Dedifferentiated amniotic fluid mesenchymal stem cell (primary cell): ENCODE data around the gene BDNF.

Source experiments
- DNase-seq: peaks from one replicate; pipeline ENCODE4 v3.0.0-alpha.2; 2016; ENCODE audit errors: extremely low spot score

The BDNF gene

GRCh38 chr11:27626269-27626937, 73.9 kb downstream of the BDNF start:
- no peak for DNase-seq

DNA sequence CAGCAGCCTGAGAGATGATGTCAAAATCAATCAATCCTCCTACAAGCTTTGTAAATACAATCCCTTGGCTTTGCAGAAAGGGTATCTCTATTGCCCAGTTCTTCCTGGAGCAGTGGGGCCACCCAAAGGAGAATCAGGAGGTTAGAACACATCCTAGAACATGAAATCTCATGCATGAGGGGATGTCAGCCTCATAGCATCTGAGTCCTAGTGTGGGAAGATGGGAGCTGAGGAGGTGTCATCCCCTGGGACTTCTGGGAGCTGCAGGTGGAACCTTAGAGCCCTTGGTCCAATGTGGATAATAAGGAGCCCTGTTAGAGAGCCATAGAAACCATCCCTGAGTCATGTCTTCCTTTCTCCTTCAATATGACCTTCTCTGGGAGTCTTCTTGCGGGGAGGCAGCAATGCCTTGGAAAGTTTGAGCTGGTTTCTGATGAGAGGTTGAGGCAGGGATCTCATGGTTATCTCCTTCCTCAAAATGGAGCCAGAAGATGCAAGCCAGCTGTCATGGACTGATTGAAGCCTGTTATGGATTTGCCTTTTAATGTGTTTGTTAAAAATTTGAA, 74.8 kb downstream of the BDNF start:
- no peak for DNase-seq

GRCh38 chr11:27623945-27624523, 76.2 kb downstream of the BDNF start:
- no peak for DNase-seq

DNA sequence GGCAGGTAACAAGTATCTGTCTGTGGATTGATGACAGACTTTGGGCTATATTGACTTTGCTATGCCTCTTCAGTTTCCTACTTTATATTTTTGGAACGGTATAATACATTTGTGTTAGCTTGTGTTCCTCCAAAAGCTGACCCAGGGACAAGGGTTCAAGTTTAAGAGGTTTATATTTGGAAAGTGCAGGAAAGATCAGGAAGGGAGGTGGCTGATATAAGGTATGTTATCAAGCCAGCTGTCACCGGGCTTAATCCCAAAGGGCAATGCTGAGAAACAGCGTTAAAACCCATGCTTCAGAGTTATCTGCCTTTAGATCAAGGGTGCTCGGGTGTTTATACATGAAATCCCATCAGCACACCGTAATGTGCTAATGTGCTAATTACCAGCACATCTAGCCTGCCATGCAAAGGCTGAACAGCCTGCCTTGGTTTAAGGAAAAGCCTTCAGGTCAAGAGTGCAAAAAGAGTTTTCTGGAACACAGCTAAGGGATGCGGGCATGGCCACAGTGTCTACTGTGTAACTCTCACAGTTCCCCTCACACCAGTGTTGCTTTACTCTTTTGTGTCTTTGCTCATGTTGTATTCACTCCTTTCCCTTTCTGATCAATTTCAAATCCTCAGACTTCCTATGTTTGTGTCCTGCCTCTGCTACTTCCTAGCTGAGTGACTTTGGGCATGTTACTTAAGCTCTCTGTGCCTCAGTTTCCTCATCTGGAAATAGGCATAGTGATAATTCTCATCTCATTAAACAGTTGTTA, 77.5 kb downstream of the BDNF start:
- DNase-seq, result no peak

DNA sequence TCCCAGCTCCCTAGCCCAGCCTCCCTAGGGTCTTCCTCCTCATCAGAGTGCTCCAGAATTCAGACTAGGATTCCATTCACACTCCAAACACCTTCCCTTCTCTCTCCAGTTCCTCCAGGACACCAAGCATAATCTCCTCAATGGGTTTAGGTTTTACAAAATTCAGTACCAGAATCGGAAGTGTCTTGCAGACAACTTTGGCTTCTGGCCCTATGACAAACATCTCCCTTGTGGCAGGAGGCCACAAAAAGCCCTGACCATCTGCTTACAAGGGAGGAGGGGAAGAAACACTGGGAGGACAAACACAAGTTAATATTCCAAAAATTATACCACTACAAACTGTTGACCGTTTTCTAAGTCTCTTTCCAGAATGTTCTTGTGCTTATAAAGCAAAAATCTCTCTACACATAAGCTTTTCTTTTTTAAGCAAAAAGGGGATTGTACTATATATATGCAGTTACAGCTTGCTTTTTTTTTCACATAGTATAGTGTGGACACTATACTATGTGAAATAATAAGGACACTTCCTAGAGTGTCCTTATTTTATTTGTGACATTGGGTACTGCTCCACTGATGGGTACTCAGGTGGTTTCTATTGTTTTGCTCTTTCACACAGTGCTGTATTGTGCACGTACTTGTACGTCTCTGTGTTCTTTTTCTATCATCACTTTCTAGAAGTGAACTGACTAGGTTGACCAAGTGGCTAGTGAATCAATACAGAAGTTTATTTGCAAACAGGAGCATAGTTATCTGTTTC, 78.7 kb downstream of the BDNF start:
- no peak for DNase-seq

DNA sequence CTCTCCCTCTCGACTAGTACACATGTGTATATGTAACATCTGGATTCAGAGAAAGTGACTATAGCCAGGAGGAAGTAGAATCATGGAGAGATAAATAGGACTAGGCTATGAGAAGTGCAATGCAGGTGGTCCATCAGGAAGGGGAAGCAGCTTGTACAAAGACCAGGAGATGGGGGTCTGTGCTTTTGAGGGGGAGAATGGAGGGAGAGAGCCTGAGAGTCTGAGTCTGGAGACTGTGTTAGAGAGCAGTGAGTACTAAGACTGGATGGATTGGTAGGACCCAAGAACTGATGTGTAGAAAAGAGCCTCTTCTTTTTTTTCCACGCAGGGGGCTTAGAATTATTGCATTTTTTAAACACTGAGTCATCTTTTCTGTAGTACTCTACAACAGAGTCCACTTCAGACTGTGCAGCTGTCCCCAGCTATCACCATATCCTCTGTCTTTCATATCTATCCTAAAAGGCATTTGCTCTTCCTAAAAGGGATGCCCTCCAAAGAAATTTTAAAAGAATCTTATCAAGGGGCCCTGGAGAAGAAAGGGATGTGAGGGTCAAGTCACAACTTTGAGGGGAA, 80.4 kb downstream of the BDNF start:
- no peak for DNase-seq

DNA sequence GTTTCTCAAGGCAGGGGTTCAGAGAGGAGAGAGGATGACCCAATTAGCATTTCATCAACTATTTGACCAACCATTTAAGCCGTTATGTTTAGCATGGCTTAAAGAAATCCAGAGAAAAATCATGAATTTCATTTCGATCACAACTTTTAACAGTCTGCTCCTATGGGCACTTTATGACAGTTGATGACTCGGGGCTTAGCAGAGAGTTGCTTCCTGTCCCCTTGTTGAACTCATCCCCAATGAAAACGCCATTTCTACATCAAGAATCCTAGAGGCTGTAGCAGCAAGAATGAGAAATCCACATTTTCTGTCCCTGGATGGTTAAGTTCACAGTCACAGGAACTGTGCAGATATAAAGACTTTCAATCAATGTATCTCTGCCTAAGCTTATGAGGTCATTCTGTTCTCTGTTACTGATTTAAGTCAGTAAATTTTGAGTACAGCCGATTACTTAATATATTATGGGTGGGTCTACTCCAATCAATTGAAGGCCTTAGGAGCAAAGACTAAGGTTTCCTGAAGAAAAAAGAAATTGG, 81.1 kb downstream of the BDNF start:
- no peak for DNase-seq

GRCh38 chr11:27618281-27618915, 81.9 kb downstream of the BDNF start:
- DNase-seq, result no peak

GRCh38 chr11:27616711-27617110, 83.5 kb downstream of the BDNF start:
- no peak for DNase-seq

DNA sequence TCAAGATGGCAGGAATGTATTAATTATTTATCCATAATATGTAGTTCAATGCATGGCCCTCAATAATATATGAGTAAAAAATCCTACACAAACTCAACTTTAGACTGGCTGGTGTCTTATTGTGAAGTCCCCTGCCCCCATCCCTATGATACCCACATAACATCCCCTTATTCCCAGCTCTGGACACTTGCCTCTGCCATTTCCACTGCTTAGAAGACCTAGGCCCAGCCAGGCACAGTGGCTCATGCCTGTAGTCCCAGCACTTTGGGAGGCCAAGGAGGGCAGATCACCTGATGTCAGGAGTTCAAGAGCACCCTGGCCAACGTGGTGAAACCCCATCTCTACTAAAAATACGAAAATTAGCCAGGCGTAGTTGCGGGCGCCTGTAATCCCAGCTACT, 84.4 kb downstream of the BDNF start:
- no peak for DNase-seq

- DNase-seq, result no peak
Measured at GRCh38 chr11:27614092-27614491, 86.2 kb downstream of the BDNF start.

- peak; percentile 30 for DNase-seq
Measured at GRCh38 chr11:27612932-27613880, 87.0 kb downstream of the BDNF start.

DNA sequence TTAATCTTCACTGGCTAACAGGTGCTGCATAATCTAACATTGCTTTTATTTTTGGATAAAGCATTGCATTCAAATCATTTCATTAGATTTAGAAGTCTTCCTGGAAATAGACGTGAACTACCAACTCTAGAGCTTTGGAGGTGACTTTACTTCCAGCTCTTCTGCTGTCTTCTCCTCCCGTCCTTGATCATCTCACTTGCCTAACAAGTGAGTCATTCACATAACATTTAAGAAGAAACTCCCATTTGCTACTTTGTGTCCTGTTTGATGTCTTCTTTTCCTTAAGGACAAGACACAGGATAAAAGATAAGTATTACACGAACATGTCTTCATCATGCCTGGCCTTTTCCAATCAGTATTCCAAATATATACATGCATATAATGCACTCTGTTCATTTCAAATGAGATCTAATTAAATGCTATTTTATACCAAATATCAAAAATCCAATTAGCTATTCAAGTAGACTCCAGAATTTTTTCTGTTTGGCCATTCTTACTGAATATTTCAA, 88.3 kb downstream of the BDNF start:
- DNase-seq, result no peak

GRCh38 chr11:27611390-27611789, 88.9 kb downstream of the BDNF start:
- no peak for DNase-seq

DNA sequence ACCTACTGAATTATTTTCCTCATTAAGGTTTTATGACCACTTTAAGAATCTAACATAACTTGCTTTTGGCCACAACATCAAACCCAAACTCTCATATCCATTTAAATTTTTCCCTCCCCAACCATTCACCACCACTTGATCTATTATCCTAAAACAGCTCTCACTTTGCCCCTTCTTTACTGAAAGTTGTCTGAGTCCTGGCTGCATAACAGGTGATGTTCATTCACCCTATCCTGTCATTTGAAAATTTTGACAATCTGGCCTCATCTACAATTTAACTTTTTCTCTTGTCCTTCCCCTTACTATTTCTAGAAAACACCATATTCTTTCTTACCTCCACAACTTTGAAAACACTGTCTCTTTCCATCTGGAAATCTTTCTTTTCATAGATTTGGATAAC, 89.3 kb downstream of the BDNF start:
- no peak for DNase-seq

DNA sequence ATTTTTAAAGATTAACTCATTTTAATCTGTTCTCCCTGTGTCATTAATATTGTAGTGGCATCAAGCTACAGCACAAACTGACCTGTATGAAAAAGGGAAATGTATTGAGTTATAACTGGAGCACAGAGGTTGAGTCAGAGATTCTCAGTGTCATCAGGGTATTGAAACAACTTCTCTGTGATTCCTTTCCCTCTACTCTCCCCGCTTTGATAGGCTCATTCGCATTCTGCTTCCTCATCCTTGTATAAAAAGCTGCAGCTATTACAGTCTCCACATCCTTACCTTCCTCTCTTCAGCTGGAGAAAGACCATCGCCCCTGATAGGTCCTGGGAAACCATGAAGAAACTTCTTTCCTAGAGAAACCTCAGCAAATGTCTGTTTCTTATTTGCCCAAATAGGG, 90.0 kb downstream of the BDNF start:
- no peak for DNase-seq

DNA sequence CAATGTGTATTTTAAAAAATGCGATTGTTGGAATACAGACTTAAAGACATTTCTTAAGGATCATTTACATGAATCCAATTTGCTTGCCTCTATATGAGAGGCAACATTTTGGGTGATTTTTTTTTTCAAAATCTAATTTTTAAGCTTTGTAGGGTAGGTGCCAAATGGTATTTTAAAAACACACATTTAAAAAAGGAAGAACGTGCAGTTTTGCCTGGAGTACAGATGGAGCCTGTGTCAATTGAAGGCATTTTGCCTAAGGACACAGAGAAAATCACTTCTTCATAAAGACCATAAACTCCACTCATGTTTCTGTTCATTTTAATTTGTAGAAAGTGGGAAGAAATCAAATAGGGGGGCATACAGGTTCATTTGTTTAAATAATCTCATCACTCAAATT, 91.3 kb downstream of the BDNF start:
- no peak for DNase-seq

DNA sequence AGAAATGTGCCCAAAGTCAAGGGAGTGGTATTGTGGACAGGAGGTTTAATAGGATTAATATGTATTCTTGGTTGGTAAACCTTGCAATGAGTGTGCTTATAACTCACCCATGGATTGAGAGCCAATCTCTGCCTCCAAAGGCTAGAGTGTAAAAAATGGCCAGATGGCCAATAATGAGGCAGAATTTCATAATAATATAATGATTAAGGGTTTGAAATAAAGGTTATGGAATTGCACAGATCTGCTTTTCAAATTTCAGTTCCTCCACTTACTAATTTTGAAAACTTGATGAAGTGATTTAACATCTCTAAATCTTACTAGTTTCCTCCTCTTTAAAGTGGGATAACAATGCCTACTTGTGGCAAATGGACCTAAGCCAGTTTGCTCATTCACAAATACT, 94.8 kb downstream of the BDNF start:
- DNase-seq, result no peak
